GM10847 (cell line): ENCODE results near the gene CPXM2.

Experiments
- POLR2A ChIP-seq: IDR thresholded peaks from 2 replicates; pipeline ENCODE4 v1.6.1; 2011; ENCODE audit not compliant: insufficient read length; ENCODE audit errors: extremely low read depth

The CPXM2 gene

DNA sequence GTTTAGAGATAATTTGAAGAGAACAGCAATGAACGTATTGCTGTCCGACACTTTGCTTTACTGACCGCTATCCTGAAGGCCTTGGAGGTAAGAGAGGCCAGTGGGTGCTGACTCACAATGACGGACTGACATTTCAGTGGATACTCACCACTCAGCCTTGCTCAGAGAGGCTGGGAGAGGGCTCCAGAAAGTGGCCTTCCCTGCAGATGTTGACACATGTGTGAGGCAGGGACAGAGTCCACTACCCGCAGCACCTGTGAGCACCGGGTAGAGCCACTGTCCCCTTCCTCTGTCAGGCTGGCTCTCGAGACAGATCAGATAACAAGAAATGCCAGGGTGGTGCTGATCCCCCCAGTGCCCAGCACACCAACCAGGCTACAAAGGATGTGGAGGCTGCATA is 150.5 kb downstream of the CPXM2 start:
- no peak for TF ChIP-seq POLR2A

DNA sequence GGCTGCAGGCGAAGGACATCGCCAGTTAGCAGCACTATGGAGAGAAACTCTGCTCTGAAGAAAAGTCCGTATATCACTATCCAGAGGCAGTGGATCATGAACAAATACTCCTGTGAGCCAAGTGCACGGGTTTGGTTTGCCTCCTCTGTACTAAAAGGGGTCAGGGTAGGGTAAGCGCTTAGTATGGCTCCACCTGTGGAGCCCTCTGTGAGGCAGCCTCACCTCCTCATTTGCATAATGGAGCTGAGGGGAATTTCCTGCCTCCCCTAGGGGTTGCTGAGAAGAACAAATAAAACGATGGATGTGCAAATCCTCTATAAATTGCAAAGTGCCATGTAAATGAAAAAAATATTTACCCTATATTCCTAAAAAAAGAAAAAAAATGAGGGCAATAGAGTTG is 162.1 kb downstream of the CPXM2 start:
- TF ChIP-seq POLR2A = no peak

DNA sequence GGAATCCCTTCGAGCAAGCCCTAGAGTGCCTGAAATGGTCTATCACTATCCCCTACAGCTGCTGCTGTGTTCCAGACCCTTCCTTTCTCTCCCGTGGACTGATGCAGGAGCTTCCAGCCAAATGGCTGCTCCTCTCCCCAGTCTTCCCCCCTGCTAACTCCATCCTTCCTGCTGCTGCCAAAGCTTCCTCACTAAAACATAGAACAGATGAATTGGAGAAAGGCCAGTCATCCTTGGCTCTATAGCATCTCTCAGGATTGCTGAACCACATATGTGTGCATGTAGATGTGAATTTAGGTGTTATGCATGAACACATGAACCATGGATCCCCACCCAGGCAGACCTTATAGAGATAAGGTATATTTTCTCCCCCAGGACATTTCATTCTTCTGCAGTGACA is 164.8 kb downstream of the CPXM2 start:
- TF ChIP-seq POLR2A = no peak

DNA sequence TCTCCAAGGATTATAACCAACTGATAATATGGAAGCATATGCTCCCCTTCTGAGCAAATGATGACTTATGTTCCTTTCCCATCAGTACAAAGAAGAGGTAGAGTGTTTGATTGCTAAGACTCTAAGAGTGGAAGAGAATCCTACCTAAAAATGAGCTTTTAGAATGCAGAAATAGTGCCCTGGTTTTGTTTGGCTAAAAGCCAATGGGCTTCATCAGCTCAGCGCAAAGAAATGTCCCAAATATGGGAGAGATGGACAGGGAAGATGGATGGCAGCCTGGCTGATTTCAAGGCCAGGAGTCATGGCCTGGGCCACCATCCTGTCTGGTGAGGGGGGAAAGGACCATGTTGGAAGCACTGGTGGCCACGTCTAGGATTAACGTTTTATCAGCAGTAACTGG is 165.2 kb downstream of the CPXM2 start:
- TF ChIP-seq POLR2A = no peak

DNA sequence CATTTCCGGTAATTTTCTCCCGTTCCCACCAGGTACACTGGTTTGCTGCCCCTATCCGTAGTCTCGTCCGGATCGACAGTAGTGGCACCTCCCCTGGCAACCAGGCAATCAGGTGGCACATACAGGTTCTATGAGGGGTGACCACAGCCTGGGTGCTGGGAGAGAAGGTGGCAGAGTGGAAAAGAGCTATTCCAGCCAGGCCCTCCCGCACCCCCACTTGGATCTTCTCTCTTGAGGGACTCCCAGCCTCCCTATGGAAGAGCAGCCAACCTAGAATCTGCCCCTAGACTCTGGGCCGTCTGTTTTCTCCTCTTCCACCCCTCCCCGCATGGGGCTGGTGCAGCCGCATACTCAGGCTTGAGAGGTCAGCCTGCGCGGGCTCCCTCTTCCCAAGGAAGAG is 166.9 kb downstream of the CPXM2 start:
- no peak for TF ChIP-seq POLR2A

DNA sequence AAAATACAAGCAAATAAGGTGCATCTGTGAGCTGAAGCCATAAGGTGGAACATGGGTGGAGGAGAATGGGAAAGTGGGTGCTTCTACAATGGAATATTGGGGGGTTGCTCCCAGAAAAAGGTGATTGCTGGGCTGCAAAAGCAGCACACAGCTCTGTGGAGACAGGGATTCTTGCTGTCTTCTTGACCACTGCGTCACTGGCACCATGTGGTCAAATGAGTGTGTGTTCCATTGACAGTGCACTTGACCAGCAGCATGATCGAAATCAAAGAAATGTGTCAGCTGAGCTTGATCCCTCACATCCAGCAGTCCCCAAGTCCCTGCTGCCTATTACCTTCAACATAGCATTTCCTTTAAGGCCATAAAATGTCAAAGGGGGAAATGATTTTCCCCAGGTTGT is 169.3 kb downstream of the CPXM2 start:
- TF ChIP-seq POLR2A = no peak

DNA sequence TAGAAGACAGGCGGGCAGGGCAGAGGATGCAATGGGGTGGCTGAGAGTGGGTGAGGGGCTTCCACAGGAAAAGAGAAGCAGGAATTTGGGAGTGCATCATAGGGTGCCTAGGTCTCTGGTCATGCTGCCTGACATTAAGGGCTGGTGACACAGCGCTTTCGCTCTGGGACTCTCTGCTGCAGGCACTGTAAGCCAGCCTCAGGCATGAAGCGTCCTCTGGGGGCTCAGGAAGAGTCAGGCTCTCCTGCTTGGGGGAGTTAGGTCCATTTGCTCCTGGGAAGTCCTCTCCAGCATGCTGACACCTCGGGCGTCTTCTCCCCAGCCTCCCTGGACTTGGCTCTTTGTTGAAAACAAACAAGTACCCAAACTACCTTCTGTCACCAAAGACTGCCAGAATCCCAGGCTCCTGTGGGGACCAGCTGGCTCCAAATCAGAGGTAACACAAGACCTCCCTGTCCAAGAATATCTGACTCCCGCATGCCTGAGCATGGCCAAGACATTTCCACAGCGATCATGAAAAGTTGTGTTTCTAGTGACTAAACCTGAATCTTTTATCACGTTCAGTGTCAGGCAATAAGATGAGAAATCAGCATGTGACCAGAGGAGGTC is 170.1 kb downstream of the CPXM2 start:
- no peak for TF ChIP-seq POLR2A

DNA sequence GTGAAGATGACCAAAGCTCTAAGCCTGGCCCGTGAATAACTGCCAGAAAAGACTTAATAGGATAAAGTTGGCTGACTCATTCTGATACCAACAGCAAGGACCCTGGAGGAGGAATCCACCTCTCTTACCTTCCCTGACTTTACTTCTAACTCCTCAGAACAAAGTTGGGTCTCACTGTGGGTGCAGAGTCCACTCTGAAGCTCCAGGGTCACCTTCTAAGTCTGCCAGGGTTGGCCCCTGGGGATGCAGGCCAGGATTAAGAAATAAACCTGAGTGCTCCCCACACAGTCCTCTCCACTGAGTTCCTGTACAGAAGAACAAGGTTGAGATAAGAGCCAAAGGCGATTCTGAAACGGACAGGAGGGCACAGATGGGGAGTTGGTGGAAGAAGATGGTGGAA is 171.1 kb downstream of the CPXM2 start:
- TF ChIP-seq POLR2A = no peak

DNA sequence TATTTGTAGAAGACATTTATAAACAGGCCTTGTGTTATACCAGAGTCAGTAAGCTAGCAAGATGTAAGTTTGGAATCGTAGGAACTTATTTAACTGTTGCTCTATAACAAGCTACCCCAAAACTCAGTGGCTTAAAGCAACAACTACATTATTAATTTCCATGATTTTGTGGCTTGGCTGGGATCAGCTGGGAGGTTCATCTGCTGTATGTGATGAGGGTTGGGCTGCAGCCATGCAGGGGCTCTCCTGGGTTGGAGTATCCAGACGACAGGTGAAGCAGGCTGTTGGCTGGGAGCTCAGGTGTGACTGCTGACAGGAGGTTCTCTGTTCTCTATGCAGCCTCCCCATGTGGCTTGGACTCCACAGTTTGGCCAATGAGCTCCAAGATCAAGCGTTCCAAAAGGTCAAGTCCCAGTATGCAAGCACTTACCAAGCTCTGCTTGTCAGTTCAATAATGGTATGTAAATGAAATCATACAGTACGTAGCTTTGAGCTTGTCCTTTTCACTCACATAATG is 173.0 kb downstream of the CPXM2 start:
- no peak for TF ChIP-seq POLR2A

DNA sequence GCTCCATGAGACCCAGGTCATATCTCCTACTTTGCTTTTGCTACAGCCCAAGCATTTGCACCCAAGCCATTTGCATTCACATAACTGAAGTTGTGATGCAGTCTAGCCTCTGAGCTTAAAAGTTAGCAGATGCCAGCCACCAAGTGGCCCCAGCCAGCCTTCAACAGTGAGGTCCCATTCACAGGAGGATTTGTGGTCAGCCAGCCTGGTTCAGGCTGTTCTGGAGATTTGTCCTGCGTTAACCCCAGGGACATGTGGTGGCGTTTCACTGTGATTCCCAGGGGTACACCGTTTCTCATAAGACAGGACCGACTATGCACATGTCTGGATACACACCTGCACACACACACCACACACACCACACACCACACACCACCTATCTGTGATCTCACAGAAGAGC is 174.3 kb downstream of the CPXM2 start:
- no peak for TF ChIP-seq POLR2A

DNA sequence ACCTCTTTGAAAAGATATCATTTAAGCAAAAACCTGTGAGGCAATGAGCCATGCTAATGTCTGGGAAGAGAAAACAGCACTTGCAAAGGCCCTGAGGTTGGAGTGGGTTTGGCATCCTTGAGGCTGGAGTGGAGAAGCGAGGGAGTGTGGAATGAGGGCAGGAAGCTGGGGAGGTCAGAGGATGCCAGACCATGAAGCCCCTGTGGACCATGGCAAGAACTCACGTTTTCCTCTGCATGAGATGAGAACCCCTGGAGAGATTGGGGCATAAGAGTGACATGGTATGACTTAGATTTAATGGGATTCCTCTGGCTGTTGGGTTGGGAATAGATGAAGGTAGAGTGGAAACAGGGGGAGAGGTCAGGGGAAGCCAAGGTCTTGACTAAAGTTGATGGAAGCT is 176.1 kb downstream of the CPXM2 start:
- TF ChIP-seq POLR2A = no peak

DNA sequence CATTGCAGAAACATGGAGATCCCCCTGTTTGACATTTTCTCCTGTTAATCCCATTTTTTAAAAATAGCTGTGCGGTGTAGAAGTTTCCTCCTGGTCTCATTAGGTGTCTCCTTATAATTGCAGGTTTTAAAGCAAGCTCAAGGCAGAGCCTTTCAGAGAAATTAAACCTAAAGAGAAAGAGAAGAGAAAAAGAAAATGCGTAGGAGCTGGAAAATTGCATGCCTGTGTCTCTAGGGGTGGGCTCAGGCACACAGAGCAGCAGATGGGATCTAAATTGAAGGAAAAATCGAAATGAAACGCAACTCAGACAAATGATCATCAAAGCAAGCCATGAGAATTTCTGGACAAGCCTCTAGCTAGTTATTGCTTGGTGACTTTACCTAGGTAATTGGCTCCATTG is 185.4 kb downstream of the CPXM2 start:
- TF ChIP-seq POLR2A = no peak

DNA sequence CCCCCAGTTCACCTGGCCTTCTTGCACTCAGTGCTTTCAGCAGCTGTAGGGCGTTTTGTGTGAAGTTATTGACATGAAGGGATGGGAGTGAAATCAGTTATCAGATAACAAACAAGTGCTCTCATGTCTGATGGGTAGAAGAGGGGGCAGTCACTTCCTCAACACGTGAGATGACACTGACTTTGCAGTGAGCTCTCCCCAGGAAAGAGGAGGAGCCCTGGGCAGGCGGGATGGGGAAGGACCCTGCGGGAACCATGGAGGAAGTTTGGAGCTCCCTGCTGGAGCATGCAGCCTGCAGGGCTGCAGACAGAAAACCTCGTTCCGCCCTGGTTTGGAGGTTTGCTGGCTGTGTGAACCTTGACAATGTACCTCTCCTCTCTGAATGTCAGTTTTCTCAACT is 186.8 kb downstream of the CPXM2 start:
- TF ChIP-seq POLR2A = no peak

DNA sequence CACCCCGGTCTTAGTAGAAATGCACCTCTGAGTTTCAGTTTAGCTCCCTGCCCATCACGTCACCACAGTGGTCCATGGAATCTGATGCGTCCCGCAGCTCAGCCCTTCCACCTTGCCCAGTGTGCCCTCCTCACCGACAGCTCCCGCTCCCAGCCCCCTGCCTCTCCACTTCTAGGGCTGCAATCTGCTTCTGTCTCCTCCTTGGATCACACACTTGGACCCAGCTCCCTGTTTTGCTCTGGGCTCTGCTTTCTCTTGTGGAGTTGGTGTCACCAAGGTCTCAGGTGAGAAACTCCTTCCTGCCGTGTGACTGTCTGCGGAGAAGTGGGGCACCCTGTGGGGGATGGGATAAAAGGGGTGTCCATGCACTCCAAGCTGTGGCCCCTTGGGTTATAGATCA is 187.5 kb downstream of the CPXM2 start:
- TF ChIP-seq POLR2A = no peak

DNA sequence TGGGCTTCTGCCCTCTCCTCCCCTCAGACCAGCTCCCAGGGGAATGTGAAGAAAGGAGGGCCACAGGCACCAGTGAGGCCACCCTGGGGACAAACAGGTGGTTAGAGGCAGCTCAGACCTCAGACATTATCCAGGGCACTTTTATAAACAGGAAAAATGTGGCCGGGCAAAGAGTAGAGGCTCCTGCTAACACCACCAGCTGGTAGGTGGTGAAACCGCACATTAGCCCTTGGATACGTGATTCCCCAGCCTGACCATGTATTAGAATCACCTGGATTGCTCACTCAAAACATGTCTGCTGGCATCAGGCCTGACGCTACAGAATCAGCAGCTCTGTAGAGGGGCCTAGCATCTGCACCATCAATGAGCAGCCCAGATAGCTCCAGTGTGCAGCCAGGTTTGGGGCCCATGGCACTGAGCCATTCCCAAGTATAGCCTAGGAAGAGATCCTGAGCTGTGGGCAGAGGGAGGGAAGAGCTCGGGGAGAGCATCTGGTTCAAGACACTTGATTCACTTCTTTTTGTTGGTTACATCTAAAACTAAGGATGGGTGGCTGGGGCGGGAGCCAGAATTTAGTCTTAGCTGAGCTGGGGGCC is 188.3 kb downstream of the CPXM2 start:
- no peak for TF ChIP-seq POLR2A
